G401.6 (cell line): ENCODE results near the gene SNORC.

Experiments
- FAIRE-seq: peaks from 2 replicates; lab custom pipeline; 2012; peaks lifted over from hg19 to GRCh38; lab: Jason Lieb, UNC

SNORC gene

DNA sequence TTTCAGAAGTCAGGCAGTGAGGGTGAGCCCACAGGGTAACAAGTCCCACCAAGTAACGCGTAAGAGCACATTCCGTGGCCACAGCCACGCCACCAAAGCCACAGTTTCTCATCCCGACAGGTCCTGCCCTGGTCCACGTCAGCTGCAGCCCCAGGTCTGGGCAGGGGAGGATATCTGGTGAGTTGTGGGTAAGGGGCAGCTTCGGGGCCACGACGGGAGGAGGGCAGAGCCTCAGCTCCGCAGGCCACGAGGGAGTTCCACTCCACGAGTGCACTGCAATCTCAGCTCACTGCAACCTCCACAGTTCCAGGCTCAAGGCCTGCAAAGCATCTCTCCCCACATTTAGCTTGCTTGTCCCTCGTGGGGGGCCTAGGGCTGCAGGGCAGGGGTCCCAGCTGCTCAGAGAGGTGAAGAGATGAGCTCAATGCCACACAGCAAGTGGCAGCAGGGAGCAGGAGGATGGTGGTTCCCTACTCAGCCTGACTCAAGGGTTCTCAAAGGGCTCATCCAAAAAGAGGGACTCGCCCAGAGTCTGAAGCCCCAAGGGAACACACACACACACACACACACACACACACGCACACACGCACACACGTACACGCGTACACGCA, 12.5 kb downstream of the SNORC start:
- no peak for FAIRE-seq

DNA sequence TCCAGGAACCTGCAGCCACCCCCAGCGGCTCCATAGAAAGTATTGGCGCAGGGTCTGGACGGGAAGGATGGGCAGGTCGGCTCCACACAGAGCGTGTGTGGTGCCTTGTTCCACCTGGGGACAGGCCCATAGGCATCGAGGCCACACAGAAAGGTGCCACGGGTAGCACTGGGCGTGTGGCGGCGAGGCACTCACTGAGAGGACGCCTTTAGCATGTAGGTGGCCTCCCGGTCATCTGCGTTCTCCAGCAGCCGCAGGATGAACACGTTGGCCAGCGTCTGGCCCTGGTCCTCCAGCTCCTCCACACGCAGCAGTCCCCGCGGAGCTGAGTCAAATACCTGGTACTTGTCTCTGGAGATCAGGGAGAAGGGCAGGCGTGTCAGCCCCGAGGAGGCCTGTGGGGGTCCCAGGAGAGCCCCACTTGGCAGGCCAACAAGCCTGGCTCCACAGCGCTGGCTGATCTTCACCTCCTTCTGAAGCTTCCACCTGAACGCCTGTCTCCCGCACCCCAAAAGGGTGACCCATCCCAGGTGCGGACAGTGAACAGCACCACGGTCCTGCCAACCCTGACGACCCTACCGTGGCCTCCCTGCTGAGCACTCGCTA, 13.2 kb downstream of the SNORC start:
- no peak for FAIRE-seq

DNA sequence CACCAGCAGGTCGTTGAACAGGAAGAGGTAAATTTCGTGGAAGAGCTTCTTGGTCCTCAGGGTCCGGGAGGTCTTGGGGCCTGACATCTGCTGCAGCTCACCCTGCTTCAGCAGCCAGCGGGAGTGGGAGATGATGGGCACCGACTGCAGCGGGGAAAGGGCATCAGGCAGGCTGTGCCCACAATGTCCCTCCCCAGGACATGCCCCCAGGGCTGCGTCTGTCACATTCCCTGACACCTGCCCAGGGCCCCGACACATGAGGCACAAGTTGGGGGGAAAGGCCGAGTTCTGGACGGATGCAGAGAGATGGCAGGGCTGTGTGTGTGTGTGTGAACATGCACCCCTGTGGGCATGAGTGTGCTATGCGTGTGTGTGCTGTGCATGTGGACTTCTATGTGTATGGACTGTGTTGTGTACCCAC, 13.9 kb downstream of the SNORC start:
- no peak for FAIRE-seq

DNA sequence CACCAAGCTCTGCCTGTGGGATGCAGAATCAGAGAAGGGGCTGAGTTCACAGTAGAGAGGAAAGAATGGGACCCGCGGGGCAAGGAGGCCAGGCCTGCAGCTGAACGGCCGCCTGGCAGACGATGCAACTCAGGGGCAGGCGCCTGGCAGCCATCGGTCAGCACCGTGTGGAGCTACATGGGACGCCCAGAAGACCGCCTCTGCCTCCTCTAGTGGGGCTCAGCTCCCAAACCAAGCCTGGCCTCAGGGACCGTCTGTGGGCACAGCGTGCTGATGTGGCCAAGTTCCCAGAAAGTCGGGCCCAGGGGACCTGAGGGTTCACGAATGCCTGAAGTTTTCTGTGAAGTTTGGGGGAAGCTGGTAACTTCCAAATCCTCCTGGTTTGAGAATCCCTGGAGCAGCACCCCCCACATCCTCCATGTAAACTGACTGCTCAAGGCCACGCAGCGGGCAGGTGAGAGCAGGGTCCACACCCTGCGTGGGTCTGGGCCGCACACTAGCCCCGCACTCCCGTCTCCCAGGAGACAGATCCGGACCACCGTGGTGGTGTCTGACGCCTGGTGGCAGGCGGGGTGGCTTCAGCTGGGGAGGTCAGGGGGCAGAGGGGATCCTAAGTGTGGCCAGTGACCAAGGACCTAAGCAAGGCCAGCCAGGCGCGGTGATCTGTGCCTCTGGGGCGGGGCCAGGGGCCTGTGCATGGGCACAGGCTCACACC, 14.6 kb downstream of the SNORC start:
- FAIRE-seq, result no peak

DNA sequence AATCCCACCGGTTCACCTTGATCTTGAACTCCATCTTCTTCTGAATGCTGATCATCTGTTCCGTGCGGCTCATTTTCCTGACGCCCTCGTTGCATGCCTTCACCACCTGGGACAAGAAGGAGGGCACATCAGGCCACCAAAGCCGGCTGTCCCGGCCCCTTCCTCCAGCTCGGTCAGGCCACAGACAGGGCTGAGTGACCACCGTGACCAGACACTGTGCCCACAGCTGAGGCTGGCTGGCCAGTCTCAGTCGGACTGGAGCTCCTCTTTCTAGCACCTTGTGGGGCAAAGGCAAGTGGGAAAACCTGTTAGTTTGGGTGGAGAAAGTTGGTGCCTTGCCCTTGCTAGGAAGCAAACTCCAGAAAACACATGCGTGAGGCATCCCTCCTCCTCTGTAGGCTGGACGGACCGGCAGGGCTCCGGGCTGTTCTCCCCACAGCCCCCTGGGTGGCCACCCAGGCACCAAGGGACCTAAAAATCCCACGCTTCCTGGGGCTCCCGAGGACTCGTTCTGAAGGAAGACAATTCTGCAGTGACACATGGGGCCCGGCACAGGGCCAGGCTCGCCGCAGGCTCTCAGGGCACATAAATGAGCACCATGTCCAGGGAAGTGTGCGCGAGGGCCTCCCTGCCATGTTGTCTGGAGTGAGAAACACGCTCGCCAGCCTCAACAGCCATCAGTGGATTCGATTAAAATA, 15.3 kb downstream of the SNORC start:
- no peak for FAIRE-seq

DNA sequence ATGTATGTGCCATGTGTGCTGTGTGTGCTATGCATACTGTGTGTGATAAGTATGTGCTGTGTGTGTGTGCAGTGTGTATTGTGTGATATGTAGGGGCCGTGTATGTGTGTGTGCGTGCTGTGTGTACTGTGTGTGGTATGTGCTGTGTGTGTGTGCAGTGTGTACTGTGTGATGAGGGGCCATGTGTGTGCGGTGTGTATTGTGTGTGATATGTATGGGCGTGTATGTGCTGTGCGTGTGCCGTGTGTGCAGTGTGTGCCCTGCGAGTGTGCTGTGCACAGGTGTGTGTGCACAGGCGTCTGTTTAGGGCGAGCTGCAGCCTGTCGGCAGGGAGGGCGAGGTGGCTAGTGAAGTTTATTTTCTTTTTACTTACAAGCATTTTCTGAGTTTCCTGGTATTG, 16.1 kb downstream of the SNORC start:
- FAIRE-seq, result no peak

DNA sequence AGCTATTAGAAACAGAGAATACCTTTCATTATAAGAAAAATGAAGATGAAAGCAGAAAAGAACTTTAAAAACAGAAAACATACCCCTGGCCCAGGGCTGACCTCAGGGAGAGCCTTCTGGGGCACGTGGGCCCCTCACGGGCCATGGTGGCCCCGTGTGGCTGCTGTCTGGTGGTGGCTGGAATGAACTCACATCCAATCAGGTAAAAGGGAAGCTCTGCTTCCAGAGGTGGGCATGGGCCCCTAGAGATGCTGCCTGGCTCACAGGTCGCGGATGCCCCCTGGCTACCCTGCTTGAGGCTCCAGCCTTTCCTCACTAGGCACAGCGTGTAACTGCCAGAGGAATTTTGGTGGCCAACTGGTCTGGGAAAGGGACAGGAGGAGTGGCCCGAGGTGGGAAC, 16.6 kb downstream of the SNORC start:
- no peak for FAIRE-seq

DNA sequence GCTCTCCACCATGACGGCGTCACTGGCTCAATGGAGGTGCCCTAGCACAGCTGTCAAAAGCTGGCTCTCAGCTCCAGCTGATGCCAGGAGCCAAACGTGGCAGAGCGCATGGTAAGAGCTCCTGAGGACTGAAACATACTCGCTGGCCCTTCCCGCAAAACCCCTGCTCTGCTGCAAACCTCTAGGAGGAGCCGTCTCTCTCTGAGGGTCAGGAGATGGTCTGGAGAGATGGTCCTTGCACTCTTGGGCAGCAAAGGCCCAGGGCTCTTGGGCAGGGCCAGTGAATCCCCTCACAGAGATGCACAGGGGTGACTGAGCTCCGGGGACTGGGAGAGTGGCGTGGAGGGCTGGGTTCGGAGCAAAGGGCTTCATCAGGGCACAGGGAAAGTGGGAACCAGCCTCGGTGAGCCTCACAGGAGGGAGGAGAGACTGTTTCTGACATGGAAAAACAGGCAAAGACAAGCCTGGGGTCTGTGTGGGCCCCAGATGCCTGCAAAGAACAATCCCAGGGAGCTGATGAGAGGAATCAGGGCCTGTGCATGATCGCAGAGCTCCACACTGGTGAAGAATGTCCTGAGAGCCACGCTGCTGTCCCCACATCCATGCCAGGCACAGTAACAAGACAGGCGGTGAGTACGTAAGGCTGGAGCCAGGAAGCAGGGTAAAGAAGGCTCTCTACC, 17.2 kb downstream of the SNORC start:
- no peak for FAIRE-seq

DNA sequence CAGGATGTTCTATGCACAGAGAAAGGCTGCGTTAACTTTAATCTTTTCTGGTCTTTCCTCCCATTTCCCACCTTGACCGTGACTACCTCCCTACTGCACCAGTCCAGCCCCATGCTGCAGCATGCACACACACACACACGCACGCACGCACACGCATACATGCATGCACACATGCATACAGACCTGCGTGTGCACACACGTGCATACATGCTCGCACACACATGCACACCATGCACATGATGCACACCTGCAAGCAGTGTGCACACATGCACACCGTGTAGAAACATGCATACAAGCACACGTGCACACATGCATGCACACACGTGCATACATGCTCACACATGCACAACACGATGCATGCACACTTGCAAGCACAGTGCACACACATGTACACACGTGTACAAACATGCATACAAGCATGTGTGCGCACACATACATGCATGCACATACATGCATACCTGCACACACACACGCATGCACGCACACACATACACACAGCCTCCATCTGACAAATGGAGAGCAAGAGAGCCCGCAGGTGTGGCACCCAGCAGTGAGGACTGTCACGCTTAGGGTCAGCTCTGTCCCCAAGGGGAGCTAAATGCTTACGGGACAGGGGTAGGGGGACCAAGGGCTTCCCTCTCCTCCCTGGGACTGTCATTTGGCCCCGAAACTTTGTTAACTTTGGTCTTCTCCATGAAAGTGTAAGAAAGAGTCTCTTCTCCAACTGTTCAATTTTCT, 18.2 kb downstream of the SNORC start:
- FAIRE-seq, result no peak

DNA sequence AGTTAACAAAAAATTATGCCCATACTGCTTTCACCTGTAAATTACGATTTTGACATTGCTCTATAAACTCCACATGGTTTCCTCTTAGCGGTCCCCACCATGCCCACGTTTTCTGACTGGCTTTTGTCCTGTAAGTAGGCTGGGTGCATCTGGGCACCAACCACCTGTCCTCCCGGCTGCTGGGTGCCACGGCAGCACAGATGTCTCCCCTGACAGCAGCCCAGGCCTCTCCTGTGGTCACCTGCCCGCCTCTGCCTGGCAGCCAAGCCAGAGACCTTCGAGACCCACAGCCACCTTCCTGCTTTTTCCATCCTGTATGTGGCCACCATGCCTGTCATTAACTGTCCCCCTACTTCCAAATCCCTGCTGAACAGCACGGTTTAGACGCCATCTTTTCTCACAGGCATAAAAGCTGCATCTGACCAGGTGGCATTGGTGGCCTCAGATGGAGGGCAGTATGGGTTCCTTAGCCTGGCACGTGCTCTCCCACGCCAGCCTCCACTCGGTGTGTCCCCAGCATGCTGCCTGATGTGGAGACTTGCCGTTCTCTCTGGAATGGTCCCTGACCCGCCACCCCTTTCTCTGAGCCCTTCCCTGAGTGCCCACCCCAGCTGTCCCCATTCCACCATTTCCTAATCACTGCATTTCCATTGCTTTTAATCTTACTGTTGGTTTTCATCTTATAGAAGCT, 18.9 kb downstream of the SNORC start:
- no peak for FAIRE-seq

DNA sequence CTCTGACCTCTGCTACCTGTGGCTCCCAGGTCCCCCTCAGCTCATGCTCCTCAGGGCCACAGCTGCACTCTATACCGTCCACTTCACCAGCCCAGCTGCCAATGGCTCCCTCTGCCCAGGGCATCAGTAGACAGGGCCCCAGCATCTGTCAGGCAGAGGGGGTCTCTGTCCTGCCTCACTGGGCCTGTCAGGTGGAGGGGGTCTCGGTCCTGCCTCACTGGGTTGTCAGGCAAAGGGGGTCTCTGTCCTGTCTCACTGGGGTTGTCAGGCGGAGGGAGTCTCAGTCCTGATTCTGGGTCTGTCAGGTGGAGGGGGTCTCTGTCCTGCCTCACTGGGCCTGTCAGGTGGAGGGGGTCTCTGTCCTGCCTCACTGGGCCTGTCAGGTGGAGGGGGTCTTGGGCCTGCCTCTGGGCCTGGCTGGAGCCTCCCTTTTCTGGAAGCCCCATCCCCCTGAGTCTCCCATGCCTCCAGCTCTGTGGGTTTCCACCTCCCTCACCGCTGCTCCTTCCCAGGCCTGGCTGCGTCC, 19.9 kb downstream of the SNORC start:
- no peak for FAIRE-seq

DNA sequence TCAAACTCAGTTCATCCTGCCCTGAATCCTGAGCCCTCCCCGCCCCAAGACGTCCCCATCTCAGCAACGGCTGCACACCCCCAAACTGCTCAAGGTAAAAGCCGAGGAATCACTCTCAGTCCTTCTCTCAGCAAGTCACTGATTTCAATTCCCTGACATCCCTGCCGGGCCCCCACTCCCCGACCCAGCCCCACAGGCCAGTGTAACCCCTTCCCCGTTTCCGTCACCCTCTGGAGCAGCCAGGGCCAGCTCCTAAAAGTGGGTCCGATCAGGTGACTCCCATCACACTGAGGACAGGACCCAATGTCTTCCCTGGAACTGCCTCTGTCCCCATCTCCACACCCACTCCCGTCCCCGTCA, 20.5 kb downstream of the SNORC start:
- no peak for FAIRE-seq

DNA sequence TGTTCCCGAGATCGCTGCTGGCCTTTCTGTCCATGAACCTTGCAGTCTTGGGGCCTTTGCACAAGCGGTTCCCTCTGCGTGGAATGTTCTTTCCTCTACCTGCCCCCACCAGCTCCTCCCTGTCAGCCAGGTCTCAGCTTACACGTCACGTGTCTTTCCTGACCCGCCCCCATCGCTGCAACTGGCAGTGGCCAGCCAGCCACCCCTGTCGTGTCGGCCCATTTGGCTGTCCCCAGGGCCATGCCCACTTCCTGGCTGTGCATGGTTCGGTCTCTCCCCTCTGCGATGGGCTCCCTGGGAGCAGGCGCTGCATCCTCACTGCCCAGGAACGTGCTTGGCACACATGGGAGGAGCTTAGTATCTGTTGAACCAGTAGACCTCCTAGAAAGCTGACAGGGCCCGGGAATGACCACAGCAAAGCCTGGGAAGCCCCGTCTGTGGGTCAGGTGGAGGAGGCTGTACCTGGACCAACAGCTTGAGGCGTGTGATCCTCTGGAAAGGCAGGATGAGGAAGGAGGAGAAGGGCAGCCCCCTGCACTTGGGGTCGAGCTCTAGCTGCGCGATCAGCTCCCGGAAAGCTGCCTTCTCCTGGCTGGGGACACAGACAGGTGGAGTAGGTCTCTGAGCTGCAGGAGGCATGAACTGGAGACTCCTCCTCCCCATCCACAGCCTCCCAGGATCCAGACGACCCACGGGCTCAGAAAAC, 21.0 kb downstream of the SNORC start:
- FAIRE-seq, result no peak

DNA sequence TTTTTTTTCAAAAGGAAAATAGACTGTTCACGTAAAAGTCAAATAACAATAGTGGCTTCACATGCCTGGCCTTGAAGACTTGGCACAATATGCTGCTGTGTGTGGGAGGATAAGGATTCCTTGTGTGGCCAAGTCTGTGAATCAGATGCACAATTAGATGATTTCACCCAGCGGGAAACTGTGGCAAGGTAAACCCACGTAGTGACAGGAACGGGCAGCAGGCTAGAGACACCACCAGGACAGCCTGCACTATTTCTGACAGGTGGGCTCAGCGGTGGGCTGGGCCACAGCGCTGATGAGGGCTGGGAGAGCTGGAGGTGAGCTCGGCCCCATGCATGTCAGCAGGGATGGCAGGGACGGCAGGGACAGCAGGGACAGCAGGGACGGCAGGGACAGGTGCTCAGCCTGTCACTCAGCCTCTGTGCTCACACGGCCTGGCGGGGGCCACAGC, 21.6 kb downstream of the SNORC start:
- FAIRE-seq, result no peak

DNA sequence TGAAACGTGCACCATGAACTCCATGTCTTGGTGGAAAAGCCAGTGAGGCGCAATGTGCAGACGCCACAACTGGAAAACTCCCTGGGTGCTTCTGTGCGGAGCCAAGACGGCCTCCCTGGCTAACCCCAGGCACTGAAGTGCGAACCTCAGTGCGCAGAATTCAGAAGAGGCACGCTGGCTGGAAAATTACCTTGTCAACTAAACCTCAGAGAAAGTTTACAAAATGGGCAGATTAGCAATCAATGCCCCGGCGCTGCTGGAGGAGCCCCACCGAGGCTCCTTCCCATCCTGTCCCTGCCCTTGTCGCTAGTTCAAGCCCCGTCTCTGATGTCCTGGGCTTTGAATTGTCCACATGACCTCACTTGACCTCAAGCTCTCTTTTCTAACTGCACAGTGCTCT, 22.2 kb downstream of the SNORC start:
- no peak for FAIRE-seq

DNA sequence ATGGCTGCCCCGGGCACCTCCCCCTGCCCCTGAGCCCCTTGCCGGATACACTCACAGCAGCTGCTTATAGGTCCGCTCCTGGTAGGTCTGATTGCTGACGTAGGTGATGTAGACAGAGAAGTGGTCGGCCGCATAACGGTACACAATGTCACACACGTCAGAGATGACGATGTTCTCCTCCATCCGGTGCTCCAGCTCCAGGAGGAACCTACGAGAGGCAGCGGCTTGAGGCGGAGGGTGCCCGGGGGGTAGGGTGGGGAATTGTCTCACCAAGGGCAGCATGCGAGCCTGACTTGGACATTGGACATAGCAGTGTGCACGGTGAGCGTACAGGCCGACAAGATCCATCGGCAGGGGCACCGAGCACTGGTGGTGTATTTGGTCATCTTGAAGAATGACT, 22.8 kb downstream of the SNORC start:
- no peak for FAIRE-seq

DNA sequence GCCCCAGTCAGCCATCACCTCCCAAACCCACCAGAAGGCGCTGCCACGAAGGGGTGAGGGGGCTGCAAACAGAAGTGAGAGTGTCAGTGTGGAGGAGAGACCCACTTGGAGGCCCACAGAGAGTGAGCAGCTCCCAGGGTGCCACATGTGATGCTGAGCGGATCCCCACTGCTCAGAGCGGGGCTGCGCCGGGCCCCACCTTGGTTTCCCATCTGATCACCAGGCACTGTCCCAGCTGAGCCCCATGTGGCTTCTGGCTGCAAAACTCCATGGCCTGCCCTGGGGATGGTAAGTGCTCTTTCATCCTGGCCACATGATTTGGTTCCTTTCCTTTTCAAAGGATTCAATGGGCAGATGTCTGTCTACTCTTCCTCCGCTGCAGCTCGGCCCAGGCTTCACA, 23.8 kb downstream of the SNORC start:
- no peak for FAIRE-seq

DNA sequence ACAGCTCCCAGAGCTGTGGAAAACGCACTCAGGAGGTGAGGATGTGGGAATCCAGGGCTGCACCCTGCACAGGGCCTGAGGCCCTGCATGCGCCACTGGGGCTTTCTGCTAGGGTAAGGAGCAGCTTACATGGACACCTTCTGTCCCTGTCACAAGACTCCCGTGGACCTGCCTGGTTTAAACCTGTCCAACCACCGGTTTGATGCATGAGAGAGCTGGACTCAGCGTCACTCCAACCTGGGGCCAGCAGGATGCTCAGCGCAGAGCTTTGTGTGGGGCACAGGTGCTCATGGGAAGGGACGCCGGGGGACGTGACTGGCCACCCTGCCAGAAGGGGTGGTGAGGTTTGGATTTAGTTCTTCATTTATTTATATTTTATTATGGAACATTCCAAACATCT, 24.2 kb downstream of the SNORC start:
- no peak for FAIRE-seq

DNA sequence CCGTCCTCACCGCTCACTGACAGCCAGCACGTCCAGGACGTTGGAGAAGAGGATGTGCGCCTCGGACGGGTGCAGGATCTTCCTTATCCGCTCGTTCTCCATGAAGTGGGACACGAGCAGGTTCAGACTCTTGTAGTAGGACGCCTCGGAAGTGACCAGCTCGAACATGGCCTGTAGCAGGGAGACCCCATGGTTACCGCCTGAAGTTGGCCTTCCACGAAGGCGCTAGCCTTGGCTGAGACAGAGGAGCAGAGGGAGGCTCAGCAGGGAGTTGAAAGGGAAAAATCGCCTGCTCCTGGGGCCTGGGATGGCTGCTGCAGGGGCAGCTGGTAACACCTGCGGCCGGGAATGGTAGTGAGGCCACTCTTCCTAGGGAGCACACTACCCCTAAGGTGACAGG, 24.7 kb downstream of the SNORC start:
- FAIRE-seq, result no peak

DNA sequence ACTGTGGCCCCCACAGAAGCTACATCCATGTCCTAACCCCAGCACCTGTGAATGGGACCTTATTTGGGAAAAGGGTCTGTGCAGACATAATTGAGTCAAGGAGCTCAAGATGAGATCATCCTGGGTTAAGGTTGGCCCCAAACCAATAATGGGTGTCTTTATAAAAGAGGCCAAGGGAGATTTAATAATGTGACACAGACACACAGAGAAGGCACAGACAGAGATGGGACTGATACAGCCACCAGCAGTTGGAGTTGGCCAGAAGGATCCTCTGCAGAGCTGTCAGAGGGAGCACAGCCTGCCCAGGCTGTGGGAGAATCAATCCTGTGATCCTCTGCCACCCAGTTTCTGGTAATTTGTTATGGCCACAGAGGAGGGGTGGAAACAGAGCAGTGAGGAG, 26.0 kb downstream of the SNORC start:
- FAIRE-seq, result no peak
